RCC 7860 (cell line): Measurements from ENCODE around the gene DNAJB12.
"Not testable (repeated sequence)": the region's sequence is repeated elsewhere in the genome, so short reads cannot be mapped to it uniquely, and the experiment has no call there.

Source experiments
- DNase-seq: peaks from one replicate; pipeline ENCODE4 v3.0.0-alpha.2; 2015; ENCODE audit warnings: low spot score
- FAIRE-seq: peaks from 2 replicates; lab custom pipeline; 2012; peaks lifted over from hg19 to GRCh38; lab: Jason Lieb, UNC

DNAJB12 gene

GRCh38 chr10:72297281-72297804, 57.4 kb downstream of the DNAJB12 start:
- FAIRE-seq (peak; percentile 89), DNase-seq (peak; percentile 98)

- not testable (repeated sequence) for DNase-seq, FAIRE-seq
Observed at GRCh38 chr10:72296829-72297280, 57.9 kb downstream of the DNAJB12 start.

- FAIRE-seq (no peak), DNase-seq (no peak)
Observed at GRCh38 chr10:72295330-72295910, 59.3 kb downstream of the DNAJB12 start.

- FAIRE-seq, result peak; percentile 64
Observed at GRCh38 chr10:72292223-72292691, 62.5 kb downstream of the DNAJB12 start.

GRCh38 chr10:72291019-72291532, 63.6 kb downstream of the DNAJB12 start:
- FAIRE-seq, result peak; percentile 28
- no peak for DNase-seq

More at GRCh38 chr10:72292223-72292691, 62.5 kb downstream of the DNAJB12 start:
- DNase-seq, result peak; percentile 75

GRCh38 chr10:72285972-72286521, 68.7 kb downstream of the DNAJB12 start:
- FAIRE-seq (peak; percentile 81), DNase-seq (peak; percentile 57)

GRCh38 chr10:72283131-72283530, 71.6 kb downstream of the DNAJB12 start:
- DNase-seq (no peak), FAIRE-seq (no peak)
